NB4 (cell line): ENCODE measurements around the gene ABLIM1.

Experiments used
- CTCF ChIP-seq: IDR thresholded peaks from one replicate; pipeline ENCODE4 v1.5.1; 2012; ENCODE audit warnings: low read depth, low read length
- MAX ChIP-seq: IDR thresholded peaks from 2 replicates; pipeline ENCODE4 v1.6.1; 2011; ENCODE audit warnings: low read depth, low read length
- MYC ChIP-seq: IDR thresholded peaks from 2 replicates; pipeline ENCODE4 v1.6.1; 2011; ENCODE audit warnings: low read depth, low read length
- POLR2A ChIP-seq: IDR thresholded peaks from 2 replicates; pipeline ENCODE4 v1.6.1; 2011; ENCODE audit warnings: mild to moderate bottlenecking; ENCODE audit not compliant: insufficient read length; ENCODE audit errors: extremely low read depth

- TF ChIP-seq POLR2A (no peak), MYC (no peak), CTCF (no peak), MAX (no peak)
These were observed 221.1 kb downstream of the ABLIM1 start for GRCh38 chr10:114436941-114437340.
